OCI-LY7 (cell line): ENCODE data around the gene PDHX. TPM values are rescaled to one million over a fixed set of nuclear protein-coding genes. Genes with fewer than 3 reads are reported as not detected.

ENCODE experiments used
- BruUV-seq: library from RNA; stranded (reverse); fragments of 400-500 nt; replicated peaks from 2 replicates; lab custom pipeline; 2021; lab: Mats Ljungman, UMichigan
- CTCF ChIA-PET: fragments of 300-600 bp; sonication (Branson Sonifier 250); formaldehyde crosslinking; loops from one replicate; lab custom pipeline; 2022; ENCODE audit warnings: antibody characterized with exemption; ENCODE audit not compliant: unreplicated experiment; lab: Charles Lee
- POLR2A ChIA-PET: fragments of 300-600 bp; sonication (Branson Sonifier 250); formaldehyde crosslinking; loops from one replicate; lab custom pipeline; 2022; ENCODE audit warnings: antibody characterized with exemption; lab: Charles Lee
- DNase-seq: peaks from one replicate; pipeline ENCODE4 v3.0.0-alpha.2; 2015; ENCODE audit warnings: low spot score
- H2AFZ ChIP-seq: fragments of 200-600 bp; sonication (generic), shearing (Covaris generic); 2 replicates; pipeline ENCODE4 v1.6.1; 2014; ENCODE audit warnings: mild to moderate bottlenecking, antibody characterized with exemption, low read length, moderate library complexity
- H3K27ac ChIP-seq: fragments of 200-600 bp; sonication (generic); 2 replicates; pipeline ENCODE4 v1.5.1; 2014; ENCODE audit warnings: mixed run types, low read depth, mild to moderate bottlenecking, moderate library complexity, low read length, inconsistent platforms; ENCODE audit not compliant: poor library complexity, severe bottlenecking
- H3K36me3 ChIP-seq: fragments of 200-600 bp; sonication (generic); 2 replicates; pipeline ENCODE4 v1.6.1; 2014; ENCODE audit warnings: mild to moderate bottlenecking, antibody characterized with exemption, low read length, moderate library complexity, mixed read lengths; ENCODE audit not compliant: insufficient read depth
- H3K4me1 ChIP-seq: fragments of 200-600 bp; sonication (generic); 2 replicates; pipeline ENCODE4 v1.5.1; 2014; ENCODE audit warnings: mild to moderate bottlenecking, low read length; ENCODE audit not compliant: insufficient read depth, poor library complexity, severe bottlenecking
- H3K4me2 ChIP-seq: fragments of 200-600 bp; sonication (generic); 2 replicates; pipeline ENCODE4 v1.6.1; 2014; ENCODE audit warnings: mild to moderate bottlenecking, low read length
- H3K4me3 ChIP-seq: fragments of 200-600 bp; sonication (generic); 2 replicates; pipeline ENCODE4 v1.5.1; 2014; ENCODE audit warnings: mild to moderate bottlenecking, low read depth, low read length; ENCODE audit not compliant: poor library complexity, severe bottlenecking
- H3K79me2 ChIP-seq: fragments of 200-600 bp; sonication (generic); 2 replicates; pipeline ENCODE4 v1.6.1; 2016; ENCODE audit warnings: low read depth, mild to moderate bottlenecking, low read length, moderate library complexity, mixed read lengths; ENCODE audit not compliant: insufficient read depth
- H3K9me2 ChIP-seq: fragments of 200-600 bp; sonication (generic); 2 replicates; pipeline ENCODE4 v1.6.1; 2016; ENCODE audit warnings: mild to moderate bottlenecking, low read length, mixed read lengths; ENCODE audit not compliant: insufficient read depth
- H3K9me3 ChIP-seq: fragments of 200-600 bp; sonication (generic); 2 replicates; pipeline ENCODE4 v1.6.1; 2014; ENCODE audit warnings: mild to moderate bottlenecking, mixed run types, low read length, mixed read lengths
- H4K20me1 ChIP-seq: fragments of 200-600 bp; sonication (generic); 2 replicates; pipeline ENCODE4 v1.6.1; 2014; ENCODE audit warnings: mild to moderate bottlenecking, antibody characterized with exemption, low read length, moderate library complexity, mixed read lengths; ENCODE audit not compliant: insufficient read depth
- CTCF ChIP-seq: fragments of 200-600 bp; sonication (generic); conservative IDR thresholded peaks from 2 replicates; pipeline ENCODE4 v1.5.1; 2014; ENCODE audit warnings: mild to moderate bottlenecking, antibody characterized with exemption, low read length, moderate library complexity, mixed read lengths
- EZH2phosphoT487 ChIP-seq: fragments of 200-600 bp; sonication (generic); IDR thresholded peaks from 2 replicates; pipeline ENCODE4 v1.6.1; 2018; ENCODE audit warnings: low read depth, borderline replicate concordance, mild to moderate bottlenecking, mixed run types, antibody characterized with exemption, low read length, moderate library complexity, mixed read lengths
- intact Hi-C: fragments of 100-400 bp; cut with micrococcal nuclease; formaldehyde crosslinking; loops from one replicate; pipeline ENCODE4 v1.10.0; 2022; ENCODE audit not compliant: unreplicated experiment
- total RNA-seq, 2 experiments: library from RNA; depleted of rRNA in 1 of 2; stranded (reverse); fragments of >200 nt in 1 of 2; shearing (Covaris generic) in 1 of 2; gene quantifications; 2 replicates each; pipeline ENCODE4 v1.2.3, GENCODE V29; 2014 to 2022

PDHX gene
- total RNA-seq, 2 experiments from 2014 or later, result 18.0 to 50.9 TPM

GRCh38 chr11:34928960-34929680 is 12.7 kb downstream of the PDHX start:
- BruUV-seq, result no TSS peak
- no peak for TF ChIP-seq EZH2phosphoT487
- TF ChIP-seq CTCF, result no peak
- Histone ChIP-seq H3K36me3 (peaks cover 12% of the 10 kb centered on the region; the same call in 1 of the 2 replicates), H3K9me2 (no peaks in the 10 kb centered on the region), H3K4me3 (no peak overlapping the region), H3K4me2 (no peak overlapping the region), H3K27ac (no peak overlapping the region), H4K20me1 (peaks cover 20% of the 10 kb centered on the region), H3K4me1 (no peaks in the 10 kb centered on the region), H3K79me2 (peaks cover 11% of the 10 kb centered on the region; the same call in 1 of the 2 replicates), H2AFZ (no peak overlapping the region), H3K9me3 (no peaks in the 10 kb centered on the region)
- DNase-seq, result no peak
- CTCF ChIA-PET, result no interaction called here
- POLR2A ChIA-PET, result interaction anchor here (0.6 to 1.5 kb wide), 10 partner anchors 10 to 659 kb away, joined by 3 to 7 read pairs (median 4); no protein-coding TSS in a partner anchor
- intact Hi-C loops, result loop anchor here (5.0 kb wide), 3 partner anchors 68 to 378 kb away; no protein-coding TSS in a partner anchor

DNA sequence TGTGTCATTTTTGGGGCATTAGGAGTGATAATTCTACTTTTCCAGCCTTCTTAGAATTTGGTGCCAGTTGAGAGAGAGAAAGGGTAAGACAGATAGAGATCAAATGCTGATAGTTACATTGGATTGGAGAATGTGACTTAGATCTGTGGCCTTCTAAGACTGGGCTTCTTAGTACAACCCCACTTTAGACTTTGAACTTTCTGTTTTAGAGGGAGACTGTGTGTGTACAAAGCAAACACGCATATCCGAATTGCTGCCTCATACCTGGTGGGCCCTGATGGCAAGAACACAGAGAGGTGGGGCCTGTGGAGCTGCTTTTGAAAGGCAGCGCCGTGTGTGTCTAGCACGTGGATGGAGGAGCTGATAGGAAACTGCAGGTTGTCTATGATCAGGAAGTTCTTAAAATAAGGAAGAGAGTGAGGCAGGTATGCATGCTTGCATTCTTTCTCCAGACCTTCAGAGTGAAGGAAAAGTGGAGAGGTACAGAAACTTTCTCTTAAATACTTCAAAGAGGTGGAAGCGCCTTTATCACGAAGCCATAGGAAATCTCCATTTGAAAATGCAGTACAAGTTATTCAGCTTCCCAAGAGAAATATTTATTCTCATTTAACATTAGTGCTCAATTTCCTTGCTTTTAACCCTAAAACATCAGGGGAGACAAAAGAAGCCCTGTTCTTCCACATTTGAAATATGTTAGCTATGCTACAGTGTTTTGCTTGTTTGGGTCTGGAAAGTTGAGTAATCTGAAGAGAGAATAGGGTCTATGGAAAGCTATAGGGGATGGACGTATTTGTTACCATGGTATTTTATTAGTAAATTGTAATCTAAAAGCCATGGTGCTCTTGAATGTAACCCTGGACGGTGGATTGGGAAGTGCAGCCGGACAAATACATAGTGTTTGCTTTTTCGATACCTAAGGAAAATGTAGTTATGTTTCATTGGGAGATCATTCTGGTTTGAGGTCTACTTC is 13.7 kb downstream of the PDHX start:
- ChIA-PET CTCF (no interaction called here), POLR2A (interaction anchor here (0.6 to 1.5 kb wide), 3 partner anchors 10 to 460 kb away, joined by 3 to 6 read pairs (median 4); no protein-coding TSS in a partner anchor)
- Histone ChIP-seq H3K9me3 (no peaks in the 10 kb centered on the region), H3K36me3 (peaks cover 12% of the 10 kb centered on the region; the same call in 1 of the 2 replicates), H3K9me2 (no peaks in the 10 kb centered on the region), H3K79me2 (peaks cover 11% of the 10 kb centered on the region; the same call in 1 of the 2 replicates), H3K4me2 (no peak overlapping the region), H2AFZ (no peak overlapping the region), H3K4me3 (no peak overlapping the region), H3K4me1 (no peaks in the 10 kb centered on the region), H4K20me1 (peaks cover 18% of the 10 kb centered on the region), H3K27ac (no peak overlapping the region)
- TF ChIP-seq CTCF, result no peak
- TF ChIP-seq EZH2phosphoT487, result no peak
- no peak for DNase-seq
- intact Hi-C loops, result loop anchor here (5.0 kb wide), 3 partner anchors 67 to 377 kb away; no protein-coding TSS in a partner anchor
- BruUV-seq, result no TSS peak
